SK-N-SH (cell line): ENCODE measurements around the gene ABCB1. TPM values are rescaled to one million over a fixed set of nuclear protein-coding genes. Genes with fewer than 3 reads are reported as not detected.

Experiments
- CTCF ChIA-PET: fragments of 300-600, 350-600 bp; formaldehyde crosslinking; extraction: SDS; loops from one replicate; lab custom pipeline; 2021; lab: Yijun Ruan, JAX
- POLR2A ChIA-PET: fragments of 350-600 bp; sonication (Branson Sonifier 250); formaldehyde crosslinking; extraction: SDS; loops from one replicate; lab custom pipeline; 2020; ENCODE audit warnings: antibody characterized with exemption, inconsistent platforms; lab: Yijun Ruan, JAX
- DNase-seq: peaks from one replicate; pipeline ENCODE4 v3.0.0; 2012
- H2AFZ ChIP-seq: fragments of 200-600 bp; sonication (generic); 2 replicates; pipeline ENCODE4 v1.8.1; 2016; ENCODE audit warnings: antibody characterized with exemption, mild to moderate bottlenecking, low read depth
- H3F3A ChIP-seq: fragments of 200-600 bp; sonication (generic); replicated peaks from 2 replicates; pipeline ENCODE3; 2016; ENCODE audit warnings: antibody characterized with exemption, mild to moderate bottlenecking; ENCODE audit not compliant: insufficient read depth
- H3K27ac ChIP-seq, 2 experiments: fragments of 200-500 bp in 1 of 2; fragments of 200-600 bp in 1 of 2; sonication (Bioruptor generic) in 1 of 2; sonication (generic), shearing (Covaris generic) in 1 of 2; 2 replicates each; pipeline versions ENCODE4 v1.5.1 to v1.6.1; 2014 to 2016; ENCODE audit warnings: low read depth in 2 of 2, inconsistent platforms in 1 of 2, low read length in 1 of 2, mild to moderate bottlenecking in 1 of 2, mixed read lengths in 1 of 2
- H3K27me3 ChIP-seq: fragments of 200-600 bp; sonication (generic), shearing (Covaris generic); 2 replicates; pipeline ENCODE4 v1.6.1; 2016; ENCODE audit warnings: mixed run types; ENCODE audit not compliant: insufficient read depth
- H3K36me3 ChIP-seq, 2 experiments: fragments of 200-500 bp in 1 of 2; fragments of 200-600 bp in 1 of 2; sonication (Bioruptor generic) in 1 of 2; sonication (generic) in 1 of 2; replicated peaks in 1 of 2; 2 replicates each; pipeline versions ENCODE3 to v1.5.1; 2014 to 2016; ENCODE audit warnings: low read length in 1 of 2, mild to moderate bottlenecking in 1 of 2; ENCODE audit not compliant: insufficient read depth in 2 of 2, control insufficient read depth in 1 of 2
- H3K4me1 ChIP-seq, 2 experiments: fragments of 200-500 bp in 1 of 2; fragments of 200-600 bp in 1 of 2; sonication (Bioruptor generic) in 1 of 2; sonication (generic), shearing (Covaris generic) in 1 of 2; 2 replicates each; pipeline versions ENCODE4 v1.5.1 to v1.6.1; 2014 to 2016; ENCODE audit warnings: low read depth in 1 of 2, low read length in 1 of 2, mixed run types in 1 of 2; ENCODE audit not compliant: insufficient read depth in 2 of 2, control insufficient read depth in 1 of 2
- H3K4me2 ChIP-seq: fragments of 200-600 bp; sonication (generic), shearing (Covaris generic); 2 replicates; pipeline ENCODE4 v1.6.1; 2017; ENCODE audit warnings: mixed run types
- H3K4me3 ChIP-seq, 2 experiments: fragments of 200-500 bp in 1 of 2; fragments of 200-600 bp in 1 of 2; sonication (Bioruptor generic) in 1 of 2; sonication (generic), shearing (Covaris generic) in 1 of 2; 2 replicates each; pipeline versions ENCODE4 v1.5.1 to v1.8.1; 2014 to 2016; ENCODE audit warnings: low read depth in 2 of 2, inconsistent platforms in 1 of 2, low read length in 1 of 2, mild to moderate bottlenecking in 1 of 2, mixed read lengths in 1 of 2, moderate library complexity in 1 of 2
- H3K79me2 ChIP-seq: fragments of 200-600 bp; sonication (generic); 2 replicates; pipeline ENCODE4 v1.8.1; 2017; ENCODE audit warnings: mild to moderate bottlenecking; ENCODE audit not compliant: insufficient read depth
- H3K9ac ChIP-seq: fragments of 200-600 bp; sonication (generic); 2 replicates; pipeline ENCODE4 v1.6.1; 2017; ENCODE audit warnings: mixed run types
- H3K9me2 ChIP-seq: fragments of 200-600 bp; sonication (generic); 2 replicates; pipeline ENCODE4 v1.6.1; 2017; ENCODE audit warnings: mixed run types
- H3K9me3 ChIP-seq: fragments of 200-600 bp; sonication (generic); 2 replicates; pipeline ENCODE4 v1.6.1; 2017; ENCODE audit warnings: mixed run types, mild to moderate bottlenecking, moderate library complexity
- H4K20me1 ChIP-seq: fragments of 200-600 bp; sonication (generic); 2 replicates; pipeline ENCODE4 v1.6.1; 2017; ENCODE audit warnings: mild to moderate bottlenecking, mixed run types; ENCODE audit not compliant: insufficient read depth
- CHD2 ChIP-seq: fragments of 150-350 bp; IDR thresholded peaks from 2 replicates; pipeline ENCODE4 v1.6.1; 2018; ENCODE audit warnings: low read length; ENCODE audit not compliant: partially characterized antibody
- EZH2phosphoT487 ChIP-seq: fragments of 200-600 bp; sonication (generic); IDR thresholded peaks from 2 replicates; pipeline ENCODE4 v1.6.1; 2017; ENCODE audit warnings: low read depth, mixed run types, mild to moderate bottlenecking, antibody characterized with exemption, moderate library complexity, borderline replicate concordance
- FOXJ3 ChIP-seq: sonication (generic); formaldehyde crosslinking; IDR thresholded peaks from 2 replicates; pipeline ENCODE4 v1.5.1; 2020; ENCODE audit warnings: mild to moderate bottlenecking, missing genetic modification reagents
- FOXM1 ChIP-seq: IDR thresholded peaks from 2 replicates; pipeline ENCODE4 v1.4.0; 2012; ENCODE audit warnings: low read depth, mild to moderate bottlenecking
- GATA2 ChIP-seq: sonication (generic); formaldehyde crosslinking; IDR thresholded peaks from 2 replicates; pipeline ENCODE4 v1.5.0; 2020; ENCODE audit warnings: mild to moderate bottlenecking, missing genetic modification reagents
- JUND ChIP-seq: IDR thresholded peaks from 2 replicates; pipeline ENCODE4 v1.4.0; 2012
- MAX ChIP-seq: IDR thresholded peaks from 2 replicates; pipeline ENCODE4 v1.4.0; 2012; ENCODE audit warnings: low read depth
- MEF2A ChIP-seq: IDR thresholded peaks from 2 replicates; pipeline ENCODE4 v1.4.0; 2012; ENCODE audit warnings: low read depth, borderline replicate concordance
- MXI1 ChIP-seq: IDR thresholded peaks from 2 replicates; pipeline ENCODE4 v1.6.1; 2012; ENCODE audit warnings: mild to moderate bottlenecking, low read depth, low read length, improper control_type of control experiment
- NRF1 ChIP-seq: IDR thresholded peaks from 2 replicates; pipeline ENCODE4 v1.6.1; 2012; ENCODE audit warnings: low read depth, mild to moderate bottlenecking, low read length
- PBX3 ChIP-seq: IDR thresholded peaks from 2 replicates; pipeline ENCODE4; 2012
- RFX5 ChIP-seq: IDR thresholded peaks from 2 replicates; pipeline ENCODE4 v1.6.1; 2012; ENCODE audit warnings: mild to moderate bottlenecking, improper control_type of control experiment, low read length
- RXRA ChIP-seq: IDR thresholded peaks from 2 replicates; pipeline ENCODE4 v1.4.0; 2012; ENCODE audit warnings: low read depth, mild to moderate bottlenecking, borderline replicate concordance
- SIN3A ChIP-seq: IDR thresholded peaks from 2 replicates; pipeline ENCODE4 v1.6.1; 2012; ENCODE audit warnings: low read depth, mild to moderate bottlenecking, low read length, moderate library complexity, borderline replicate concordance
- SMC3 ChIP-seq: IDR thresholded peaks from 2 replicates; pipeline ENCODE4 v1.6.1; 2012; ENCODE audit warnings: low read depth, low read length, improper control_type of control experiment
- TAF1 ChIP-seq: IDR thresholded peaks from 2 replicates; pipeline ENCODE4 v1.6.1; 2012; ENCODE audit warnings: low read depth, mild to moderate bottlenecking, low read length, moderate library complexity, borderline replicate concordance
- TEAD4 ChIP-seq: IDR thresholded peaks from 2 replicates; pipeline ENCODE4 v1.4.0; 2012; ENCODE audit warnings: mild to moderate bottlenecking, borderline replicate concordance; ENCODE audit not compliant: insufficient read depth
- YY1 ChIP-seq: IDR thresholded peaks from 2 replicates; pipeline ENCODE4 v1.4.0; 2012; ENCODE audit warnings: low read depth, mild to moderate bottlenecking
- ZBTB33 ChIP-seq: IDR thresholded peaks from 2 replicates; pipeline ENCODE4 v1.4.0; 2012; ENCODE audit warnings: low read depth, borderline replicate concordance
- WGBS: methylation state at CpG from one replicate; pipeline ENCODE4 v1.1.6; 2017; ENCODE audit warnings: low lambda C conversion rate; 5-methylcytosine and 5-hydroxymethylcytosine counted together
- polyA plus RNA-seq, 3 experiments: library from polyadenylated mRNA; depleted of rRNA; stranded (reverse); fragments of >200 nt; gene quantifications; 2 replicates each; pipeline ENCODE4 v1.2.3, GENCODE V29; 2012
- TF ChIP-seq, protein P1 (sequence below): fragments of 150-350 bp; IDR thresholded peaks from 2 replicates; pipeline ENCODE4 v1.6.1; 2016; ENCODE audit warnings: mild to moderate bottlenecking, low read depth, low read length

The ABCB1 gene
- polyA plus RNA-seq, 1 of the 3 experiments (the other 2 are of a cell fraction): 2.0 TPM

GRCh38 chr7:87534072-87534471 is 66.6 kb downstream of the ABCB1 start:
- no peak overlapping the region for H2AFZ ChIP-seq
- H3K9me3 ChIP-seq: no peaks in the 10 kb centered on the region
- 83% methylated on average over 2 of the region's 2 CpGs for WGBS
- no peak for DNase-seq
- H3K27ac ChIP-seq: no peak overlapping the region
- CTCF ChIA-PET: no interaction called here
- no peaks in the 10 kb centered on the region for H3K36me3 ChIP-seq
- H3K4me3 ChIP-seq: no peak overlapping the region
- no peak for TF ChIP-seq EZH2phosphoT487
- TF ChIP-seq, protein P1, sequence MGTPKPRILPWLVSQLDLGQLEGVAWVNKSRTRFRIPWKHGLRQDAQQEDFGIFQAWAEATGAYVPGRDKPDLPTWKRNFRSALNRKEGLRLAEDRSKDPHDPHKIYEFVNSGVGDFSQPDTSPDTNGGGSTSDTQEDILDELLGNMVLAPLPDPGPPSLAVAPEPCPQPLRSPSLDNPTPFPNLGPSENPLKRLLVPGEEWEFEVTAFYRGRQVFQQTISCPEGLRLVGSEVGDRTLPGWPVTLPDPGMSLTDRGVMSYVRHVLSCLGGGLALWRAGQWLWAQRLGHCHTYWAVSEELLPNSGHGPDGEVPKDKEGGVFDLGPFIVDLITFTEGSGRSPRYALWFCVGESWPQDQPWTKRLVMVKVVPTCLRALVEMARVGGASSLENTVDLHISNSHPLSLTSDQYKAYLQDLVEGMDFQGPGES: no peak
- no peak for TF ChIP-seq RXRA
- TF ChIP-seq PBX3: no peak
- no peak for TF ChIP-seq GATA2
- TF ChIP-seq SMC3: no peak
- TF ChIP-seq MXI1: no peak
- no peak for TF ChIP-seq RFX5
- TF ChIP-seq TEAD4: no peak
- TF ChIP-seq JUND: no peak
- TF ChIP-seq NRF1: no peak
- no peak for TF ChIP-seq FOXJ3
- no peak for TF ChIP-seq CHD2
- TF ChIP-seq FOXM1: no peak
- no peak overlapping the region for H3K9ac ChIP-seq
- no peaks in the 10 kb centered on the region for H3K4me1 ChIP-seq
- H3K9me2 ChIP-seq: no peaks in the 10 kb centered on the region
- no peak overlapping the region for H3K4me2 ChIP-seq
- H3F3A ChIP-seq: no peaks in the 10 kb centered on the region
- H3K79me2 ChIP-seq: no peaks in the 10 kb centered on the region
- H3K27me3 ChIP-seq: no peaks in the 10 kb centered on the region
- H4K20me1 ChIP-seq: no peaks in the 10 kb centered on the region
- POLR2A ChIA-PET: no interaction called here

- no peaks in the 10 kb centered on the region for H4K20me1 ChIP-seq
- no peak overlapping the region for H3K4me2 ChIP-seq
- H3K27ac ChIP-seq: no peak overlapping the region
- H3K9ac ChIP-seq: no peak overlapping the region
- no peaks in the 10 kb centered on the region for H3K9me3 ChIP-seq
- no peaks in the 10 kb centered on the region for H3K4me1 ChIP-seq
- no peaks in the 10 kb centered on the region for H3F3A ChIP-seq
- no peaks in the 10 kb centered on the region for H3K27me3 ChIP-seq
- no peaks in the 10 kb centered on the region for H3K9me2 ChIP-seq
- H2AFZ ChIP-seq: no peak overlapping the region
- DNase-seq: no peak
- peaks cover 0 to 7% of the 10 kb centered on the region in 2 experiments for H3K36me3 ChIP-seq
- no peak overlapping the region for H3K4me3 ChIP-seq
- ChIA-PET POLR2A (interaction anchor here (1.4 kb wide), 1 partner anchor 14 kb away, joined by 3 read pairs; no protein-coding TSS in a partner anchor), CTCF (interaction anchor here (0.5 to 1.4 kb wide), 5 partner anchors 15 to 189 kb away, joined by 3 to 5 read pairs (median 3); no protein-coding TSS in a partner anchor)
- no peaks in the 10 kb centered on the region for H3K79me2 ChIP-seq
- TF ChIP-seq TAF1: no peak
- TF ChIP-seq GATA2: no peak
- TF ChIP-seq ZBTB33: no peak
- TF ChIP-seq EZH2phosphoT487: no peak
- TF ChIP-seq MXI1: no peak
- TF ChIP-seq MAX: no peak
- TF ChIP-seq MEF2A: no peak
- TF ChIP-seq YY1: no peak
- no peak for TF ChIP-seq RFX5
- no peak for TF ChIP-seq SIN3A
- no peak for TF ChIP-seq SMC3
Measured at GRCh38 chr7:87530126-87530525, 70.6 kb downstream of the ABCB1 start.
